Lower leg skin (tissue), 4 donors: ENCODE measurements around the gene ARHGEF25. TPM values are rescaled to one million over a fixed set of nuclear protein-coding genes. Genes with fewer than 3 reads are reported as not detected.

Experiments used
- DNase-seq, 2 donors: peaks; one replicate each; pipeline ENCODE4 v3.0.0-alpha.2; 2019; ENCODE audit warnings: low spot score in 2 of 2
- H3K4me3 ChIP-seq: fragments of 200-600 bp; sonication (generic); 2 replicates; pipeline ENCODE4 v1.5.1; 2017; ENCODE audit warnings: mild to moderate bottlenecking, low read depth; ENCODE audit not compliant: poor library complexity, severe bottlenecking
- CTCF ChIP-seq, 3 donors: fragments of 450-650 bp; IDR thresholded peaks; one replicate each; pipeline ENCODE4 v1.5.1; 2016; ENCODE audit warnings: antibody characterized with exemption in 3 of 3, mild to moderate bottlenecking in 3 of 3, moderate library complexity in 2 of 3
- POLR2A ChIP-seq, 2 donors: fragments of 450-650 bp; IDR thresholded peaks; one replicate each; pipeline ENCODE4 v1.6.1; 2016 to 2017; ENCODE audit warnings: antibody characterized with exemption in 2 of 2, mild to moderate bottlenecking in 1 of 2, moderate library complexity in 1 of 2
- WGBS, 2 donors: methylation state at CpG; one replicate each; pipeline ENCODE4 v1.1.5; 2018; 5-methylcytosine and 5-hydroxymethylcytosine counted together
- intact Hi-C: fragments of 100-400 bp; cut with DNase I; formaldehyde crosslinking; loops from one replicate; pipeline ENCODE4 v1.15.0; 2023; ENCODE audit warnings: low total_unique reads
- total RNA-seq, 4 donors: library from RNA; depleted of rRNA; stranded (reverse); fragments of >200 nt; gene quantifications; one replicate each; pipeline ENCODE4 v1.1.0, GENCODE V29; 2016

The ARHGEF25 gene
- total RNA-seq, 4 donors from 2014 or later: 3.8 to 10.3 (median 6.9) TPM

- H3K4me3 ChIP-seq: no peak overlapping the region
These were observed 18.6 kb upstream of the ARHGEF25 start for GRCh38 chr12:57592551-57593165.

GRCh38 chr12:57593187-57593586 is 18.0 kb upstream of the ARHGEF25 start:
- 75 to 87% methylated on average over 4 of the region's 4 CpGs for WGBS, 2 donors
- TF ChIP-seq CTCF (IDR thresholded peaks at IDR 0.05) (no peak), POLR2A (IDR thresholded peaks at IDR 0.05) (no peak)
- intact Hi-C loops: no loop called here
- no peak for DNase-seq
- no peak overlapping the region for H3K4me3 ChIP-seq

More at GRCh38 chr12:57592551-57593165, 18.6 kb upstream of the ARHGEF25 start:
- 58 to 64% methylated on average over 2 of the region's 2 CpGs for WGBS, 2 donors
- no peak for TF ChIP-seq POLR2A (IDR thresholded peaks at IDR 0.05)
- no peak for TF ChIP-seq CTCF (IDR thresholded peaks at IDR 0.05)
- no peak for DNase-seq
- intact Hi-C loops: no loop called here

GRCh38 chr12:57600395-57600794 is 10.8 kb upstream of the ARHGEF25 start:
- intact Hi-C loops: no loop called here
- no peak overlapping the region for H3K4me3 ChIP-seq
- 58 to 65% methylated on average over 2 of the region's 2 CpGs for WGBS, 2 donors
- no peak for DNase-seq
- TF ChIP-seq POLR2A (IDR thresholded peaks at IDR 0.05) (no peak), CTCF (IDR thresholded peaks at IDR 0.05) (no peak)

GRCh38 chr12:57602544-57602943 is 8.7 kb upstream of the ARHGEF25 start:
- no peak overlapping the region for H3K4me3 ChIP-seq
- intact Hi-C loops: no loop called here
- no peak for DNase-seq
- TF ChIP-seq POLR2A (IDR thresholded peaks at IDR 0.05): no peak
- TF ChIP-seq CTCF (IDR thresholded peaks at IDR 0.05): no peak

GRCh38 chr12:57603324-57603723 is 7.9 kb upstream of the ARHGEF25 start:
- H3K4me3 ChIP-seq: no peak overlapping the region
- intact Hi-C loops: no loop called here
- DNase-seq: no peak
- TF ChIP-seq CTCF (IDR thresholded peaks at IDR 0.05): no peak
- TF ChIP-seq POLR2A (IDR thresholded peaks at IDR 0.05): no peak
- WGBS, 2 donors: 52% methylated on average over 2 of the region's 2 CpGs
